PC-3 (cell line): Measurements from ENCODE around the gene ADAM22. TPM values are rescaled to one million over a fixed set of nuclear protein-coding genes. Genes with fewer than 3 reads are reported as not detected.

ENCODE experiments used
- ATAC-seq: fragments of 200-7000 bp; cut with Tn5 transposase; 2 replicates; pipeline ENCODE4 v1.9.1; 2020; ENCODE audit warnings: mild to moderate bottlenecking, moderate library complexity
- BruUV-seq: library from RNA; stranded (reverse); fragments of 400-500 nt; replicated peaks from 2 replicates; lab custom pipeline; 2021; lab: Mats Ljungman, UMichigan
- CTCF ChIA-PET: fragments of 300-600 bp; sonication (Branson Sonifier 250); formaldehyde crosslinking; loops from one replicate; lab custom pipeline; 2022; ENCODE audit warnings: antibody characterized with exemption; lab: Charles Lee
- POLR2A ChIA-PET: fragments of 300-600 bp; sonication (Branson Sonifier 250); formaldehyde crosslinking; loops from one replicate; lab custom pipeline; 2022; ENCODE audit warnings: antibody characterized with exemption; ENCODE audit not compliant: unreplicated experiment; lab: Charles Lee
- DNase-seq: peaks from one replicate; pipeline ENCODE4 v3.0.0-alpha.2; 2015
- H2AFZ ChIP-seq: fragments of 300-600 bp; sonication (generic); 2 replicates; pipeline ENCODE4 v1.6.0; 2016; ENCODE audit warnings: antibody characterized with exemption, low read length
- H3F3A ChIP-seq: fragments of 300-600 bp; sonication (generic); one replicate; pipeline ENCODE4 v1.6.0; 2017; ENCODE audit warnings: antibody characterized with exemption, low read length, control low read depth, mild to moderate bottlenecking; ENCODE audit not compliant: unreplicated experiment
- H3K27ac ChIP-seq: fragments of 300-600 bp; sonication (generic); 2 replicates; pipeline ENCODE4 v1.5.1; 2016; ENCODE audit warnings: mild to moderate bottlenecking, low read length
- H3K27me3 ChIP-seq: fragments of 300-600 bp; sonication (generic); 2 replicates; pipeline ENCODE4 v1.6.1; 2016; ENCODE audit warnings: low read length, mixed read lengths
- H3K36me3 ChIP-seq: fragments of 300-600 bp; sonication (generic); 2 replicates; pipeline ENCODE4 v1.6.1; 2016; ENCODE audit warnings: low read depth, mixed run types, low read length, mixed read lengths
- H3K4me1 ChIP-seq: fragments of 300-600 bp; sonication (generic); 2 replicates; pipeline ENCODE4 v1.5.1; 2016; ENCODE audit warnings: low read length; ENCODE audit not compliant: insufficient read depth
- H3K4me2 ChIP-seq: fragments of 300-600 bp; sonication (generic); 2 replicates; pipeline ENCODE4 v1.6.0; 2016; ENCODE audit warnings: low read length
- H3K4me3 ChIP-seq: fragments of 300-600 bp; sonication (generic); 2 replicates; pipeline ENCODE4 v1.5.1; 2016; ENCODE audit warnings: mild to moderate bottlenecking, low read length, mixed read lengths
- H3K79me2 ChIP-seq: fragments of 300-600 bp; sonication (generic); 2 replicates; pipeline ENCODE4 v1.6.1; 2017; ENCODE audit warnings: low read length, mixed read lengths
- H3K9ac ChIP-seq: fragments of 300-600 bp; sonication (generic); 2 replicates; pipeline ENCODE4 v1.6.0; 2016; ENCODE audit warnings: mild to moderate bottlenecking, low read length
- H3K9me2 ChIP-seq: fragments of 300-600 bp; sonication (generic); replicated peaks from 2 replicates; pipeline ENCODE4 v1.6.1; 2016; ENCODE audit warnings: mixed run types, low read length, mixed read lengths
- H3K9me3 ChIP-seq: fragments of 300-600 bp; sonication (generic); 2 replicates; pipeline ENCODE4 v1.6.1; 2016; ENCODE audit warnings: low read length, mixed read lengths
- H4K20me1 ChIP-seq: fragments of 300-600 bp; sonication (generic); 2 replicates; pipeline ENCODE4 v1.6.1; 2016; ENCODE audit warnings: low read length, mixed read lengths
- CTCF ChIP-seq: fragments of 300-600 bp; sonication (generic); conservative IDR thresholded peaks from 2 replicates; pipeline ENCODE4 v1.5.1; 2017; ENCODE audit warnings: antibody characterized with exemption, low read depth, mild to moderate bottlenecking, low read length
- EZH2 ChIP-seq: fragments of 300-600 bp; sonication (generic); IDR thresholded peaks from one replicate; pipeline ENCODE4 v1.6.1; 2017; ENCODE audit warnings: antibody characterized with exemption, mild to moderate bottlenecking, low read length; ENCODE audit not compliant: unreplicated experiment
- EZH2phosphoT487 ChIP-seq: fragments of 300-600 bp; sonication (generic); IDR thresholded peaks from 2 replicates; pipeline ENCODE4 v1.6.1; 2018; ENCODE audit warnings: mild to moderate bottlenecking, antibody characterized with exemption, low read length, borderline replicate concordance
- intact Hi-C: fragments of 100-400 bp; cut with micrococcal nuclease; formaldehyde crosslinking; loops from 2 replicates; pipeline ENCODE4 v1.9.0; 2023
- total RNA-seq: library from RNA; depleted of rRNA; stranded (reverse); fragments of >200 nt; gene quantifications from 2 replicates; pipeline ENCODE4 v1.2.3, GENCODE V29; 2014

Gene ADAM22
- total RNA-seq, 1 experiment from 2014 or later: 4.4 TPM

- DNase-seq (no peak), ATAC-seq (no peak)
- H3K9me3 ChIP-seq: no peaks in the 10 kb centered on the region
- H3K79me2 ChIP-seq: peaks cover 43% of the 10 kb centered on the region
- peak overlapping the region; percentile 92 for H3K4me3 ChIP-seq
- H3K4me2 ChIP-seq: peak overlapping the region; percentile 98
- no peaks in the 10 kb centered on the region for H3K27me3 ChIP-seq
- ChIA-PET CTCF (interaction anchor here (0.6 to 0.7 kb wide), 2 partner anchors 9 to 140 kb away, joined by 3 to 4 read pairs; no protein-coding TSS in a partner anchor), POLR2A (no interaction called here)
- intact Hi-C loops: no loop called here
- H3K9me2 ChIP-seq: no peaks in the 10 kb centered on the region
- peaks cover 9% of the 10 kb centered on the region for H4K20me1 ChIP-seq
- H3K27ac ChIP-seq: no peak overlapping the region
- peaks cover 20% of the 10 kb centered on the region for H3K36me3 ChIP-seq
- TF ChIP-seq EZH2 (no peak), EZH2phosphoT487 (no peak)
- H3K4me1 ChIP-seq: peaks cover 14% of the 10 kb centered on the region
- H3K9ac ChIP-seq: peak overlapping the region; percentile 90
- no peaks in the 10 kb centered on the region for H3F3A ChIP-seq
- peak overlapping the region; percentile 92; the same call in 1 of the 2 replicates for H2AFZ ChIP-seq
- BruUV-seq: no TSS peak
These were observed 284.3 kb downstream of the ADAM22 start for GRCh38 chr7:88218429-88218745.

GRCh38 chr7:88218836-88219605, 285.0 kb downstream of the ADAM22 start:
- POLR2A ChIA-PET: no interaction called here
- H3K9ac ChIP-seq: peak overlapping the region; percentile 90
- H3F3A ChIP-seq: peaks cover under 1% of the 10 kb centered on the region
- H3K4me3 ChIP-seq: peak overlapping the region; percentile 92
- H3K27ac ChIP-seq: 0 out of 2 replicates have a peak overlapping the region, but pooled peaks have one; percentile 16
- intact Hi-C loops: no loop called here
- peaks cover 17% of the 10 kb centered on the region for H3K36me3 ChIP-seq
- peak overlapping the region; percentile 92 for H2AFZ ChIP-seq
- TSS peak; percentile 63 for BruUV-seq
- CTCF ChIA-PET: interaction anchor here (0.7 kb wide), 1 partner anchor 139 kb away, joined by 4 read pairs; no protein-coding TSS in a partner anchor
- peak; percentile 53 for DNase-seq
- no peaks in the 10 kb centered on the region for H3K9me3 ChIP-seq
- peak; percentile 27 for ATAC-seq
- no peak for TF ChIP-seq EZH2phosphoT487
- no peak for TF ChIP-seq EZH2
- TF ChIP-seq CTCF: no peak
- H3K27me3 ChIP-seq: no peaks in the 10 kb centered on the region
- H3K9me2 ChIP-seq: no peaks in the 10 kb centered on the region
- H3K79me2 ChIP-seq: peaks cover 43% of the 10 kb centered on the region
- peaks cover 20% of the 10 kb centered on the region for H3K4me1 ChIP-seq
- peak overlapping the region; percentile 98 for H3K4me2 ChIP-seq
- H4K20me1 ChIP-seq: peaks cover 9% of the 10 kb centered on the region

GRCh38 chr7:88219781-88220747, 286.0 kb downstream of the ADAM22 start, which contains the start of gene SRI:
TSS of gene SRI (minus strand) at chr7:88220038. CDS start at chr7:88220026, 12 bp downstream.
- Histone ChIP-seq H4K20me1 (peaks cover 9% of the 10 kb centered on the region), H3K9ac (peak within 1 kb of the TSS; percentile 90), H3K27ac (peak within 1 kb of the TSS; percentile 92), H3F3A (peaks cover 4% of the 10 kb centered on the region), H3K9me2 (no peaks in the 10 kb centered on the region), H3K4me1 (peaks cover 30% of the 10 kb centered on the region), H3K4me2 (peak within 1 kb of the TSS; percentile 98), H3K27me3 (no peaks in the 10 kb centered on the region), H3K4me3 (peak within 1 kb of the TSS; percentile 92), H3K9me3 (no peaks in the 10 kb centered on the region), H3K36me3 (peaks cover 12% of the 10 kb centered on the region), H3K79me2 (peaks cover 39% of the 10 kb centered on the region), H2AFZ (peak within 1 kb of the TSS; percentile 92)
- TF ChIP-seq EZH2: no peak
- peak; percentile 44 for TF ChIP-seq CTCF
- no peak for TF ChIP-seq EZH2phosphoT487
- peak; percentile 86 for ATAC-seq
- ChIA-PET CTCF (interaction anchor here (0.6 to 1.0 kb wide), 5 partner anchors 23 to 720 kb away, joined by 3 to 7 read pairs (median 4); no protein-coding TSS in a partner anchor), POLR2A (interaction anchor here (0.6 to 0.7 kb wide), 4 partner anchors 15 to 1070 kb away, joined by 3 to 10 read pairs (median 8); partner anchors contain the start of gene STEAP4)
- peak; percentile 78 for DNase-seq
- intact Hi-C loops: loop anchor here (1.0 kb wide), 1 partner anchor 23 kb away; no protein-coding TSS in a partner anchor
- BruUV-seq: TSS peak; percentile 77
